Mucosa of rectum (tissue), 2 donors: ENCODE data around the gene PPP1R3F.

ENCODE experiments used
- H3K27ac ChIP-seq, 2 donors: one replicate each; pipeline ENCODE4 v1.7.0; 2013; ENCODE audit warnings: inconsistent platforms in 2 of 2, low read depth in 2 of 2, low read length in 2 of 2
- H3K27me3 ChIP-seq, 2 donors: one replicate each; pipeline ENCODE4 v1.7.0; 2013; ENCODE audit warnings: low read length in 2 of 2; ENCODE audit not compliant: control insufficient read depth in 2 of 2, insufficient read depth in 2 of 2
- H3K36me3 ChIP-seq, 2 donors: one replicate each; pipeline ENCODE4 v1.7.0; 2013; ENCODE audit warnings: low read length in 2 of 2; ENCODE audit not compliant: control insufficient read depth in 2 of 2, insufficient read depth in 2 of 2
- H3K4me1 ChIP-seq, 2 donors: one replicate each; pipeline ENCODE4 v1.7.0; 2013; ENCODE audit warnings: low read length in 2 of 2, mild to moderate bottlenecking in 1 of 2; ENCODE audit not compliant: control insufficient read depth in 2 of 2, insufficient read depth in 2 of 2
- H3K4me3 ChIP-seq, 2 donors: one replicate each; pipeline ENCODE4 v1.7.0; 2013; ENCODE audit warnings: low read length in 2 of 2
- H3K9ac ChIP-seq, 2 donors: one replicate each; pipeline ENCODE4 v1.7.0; 2013; ENCODE audit warnings: low read length in 2 of 2, low read depth in 1 of 2, mild to moderate bottlenecking in 1 of 2
- H3K9me3 ChIP-seq, 2 donors: one replicate each; pipeline ENCODE4 v1.7.0; 2013; ENCODE audit warnings: low read length in 2 of 2; ENCODE audit not compliant: control insufficient read depth in 2 of 2
- donor health status: healthy.
- donor health status: Normal muscosa, but diverticular disease.

The PPP1R3F gene

GRCh38 chrX:49257846-49258748, 11.5 kb upstream of the PPP1R3F start:
- Histone ChIP-seq H3K27me3 (peaks cover 0 to 2% of the 10 kb centered on the region in 2 donors), H3K4me3 (no peak overlapping the region), H3K9ac (no peak overlapping the region)

GRCh38 chrX:49258749-49259124, 10.9 kb upstream of the PPP1R3F start:
- H3K4me1 ChIP-seq: no peaks in the 10 kb centered on the region
- H3K4me3 ChIP-seq: no peak overlapping the region
- H3K9me3 ChIP-seq: no peaks in the 10 kb centered on the region
- no peaks in the 10 kb centered on the region for H3K36me3 ChIP-seq
- H3K27me3 ChIP-seq: peaks cover 0 to 2% of the 10 kb centered on the region in 2 donors
- H3K9ac ChIP-seq: no peak overlapping the region
- no peak overlapping the region for H3K27ac ChIP-seq

More at GRCh38 chrX:49257846-49258748, 11.5 kb upstream of the PPP1R3F start:
- Histone ChIP-seq H3K9me3 (no peaks in the 10 kb centered on the region), H3K27ac (no peak overlapping the region), H3K36me3 (no peaks in the 10 kb centered on the region), H3K4me1 (no peaks in the 10 kb centered on the region)

- no peaks in the 10 kb centered on the region for H3K36me3 ChIP-seq
- no peak overlapping the region for H3K9ac ChIP-seq
- H3K4me3 ChIP-seq: no peak overlapping the region
- no peaks in the 10 kb centered on the region for H3K4me1 ChIP-seq
- H3K27ac ChIP-seq: no peak overlapping the region
- H3K9me3 ChIP-seq: no peaks in the 10 kb centered on the region
- peaks cover 0 to 2% of the 10 kb centered on the region in 2 donors for H3K27me3 ChIP-seq
Measured at GRCh38 chrX:49260221-49260985, 9.2 kb upstream of the PPP1R3F start.

- Histone ChIP-seq H3K27ac (no peak overlapping the region), H3K9ac (no peak overlapping the region), H3K4me1 (no peaks in the 10 kb centered on the region), H3K9me3 (no peaks in the 10 kb centered on the region), H3K36me3 (no peaks in the 10 kb centered on the region), H3K27me3 (peaks cover 0 to 2% of the 10 kb centered on the region in 2 donors), H3K4me3 (no peak overlapping the region)
Measured at GRCh38 chrX:49262603-49263002, 7.0 kb upstream of the PPP1R3F start.

- H3K27ac ChIP-seq: no peak overlapping the region
- H3K4me1 ChIP-seq: no peaks in the 10 kb centered on the region
- H3K9ac ChIP-seq: no peak overlapping the region
- H3K4me3 ChIP-seq: no peak overlapping the region
- H3K36me3 ChIP-seq: no peaks in the 10 kb centered on the region
- no peaks in the 10 kb centered on the region for H3K9me3 ChIP-seq
- no peaks in the 10 kb centered on the region for H3K27me3 ChIP-seq
Measured at GRCh38 chrX:49263631-49264030, 6.0 kb upstream of the PPP1R3F start.

- H3K27me3 ChIP-seq: no peaks in the 10 kb centered on the region
- no peak within 1 kb of the TSS for H3K27ac ChIP-seq
Measured at GRCh38 chrX:49264460-49264859, 5.1 kb upstream of the PPP1R3F start, which contains the start of gene FOXP3. Gene FOXP3 (minus strand): TSS chrX:49264710. CDS start chrX:49258505, 6,205 bp downstream.

GRCh38 chrX:49266523-49267445, 2.8 kb upstream of the PPP1R3F start:
- Histone ChIP-seq H3K27me3 (no peaks in the 10 kb centered on the region), H3K4me3 (no peak overlapping the region), H3K9ac (no peak overlapping the region), H3K9me3 (no peaks in the 10 kb centered on the region), H3K36me3 (no peaks in the 10 kb centered on the region), H3K27ac (no peak overlapping the region), H3K4me1 (peaks cover 13 to 14% of the 10 kb centered on the region in 2 donors)

More at GRCh38 chrX:49264460-49264859, 5.1 kb upstream of the PPP1R3F start, which contains the start of gene FOXP3:
- Histone ChIP-seq H3K4me1 (no peaks in the 10 kb centered on the region), H3K9ac (no peak within 1 kb of the TSS), H3K4me3 (no peak within 1 kb of the TSS), H3K36me3 (no peaks in the 10 kb centered on the region), H3K9me3 (no peaks in the 10 kb centered on the region)

DNA sequence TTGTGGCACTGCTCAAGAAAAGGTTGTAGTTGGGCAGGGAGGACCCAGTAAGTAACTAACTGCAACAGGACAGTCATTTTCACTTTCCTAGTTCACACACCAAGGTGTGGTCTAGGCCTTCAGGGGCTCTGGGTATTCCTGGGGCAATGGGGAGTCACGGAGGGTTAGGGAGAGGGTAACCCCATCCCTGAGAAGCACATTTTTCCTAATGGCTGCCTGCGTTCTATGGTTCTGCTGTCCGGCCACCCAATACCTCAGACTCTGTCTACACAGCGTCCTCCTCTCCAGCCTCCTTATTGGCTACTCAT, 937 bp upstream of the PPP1R3F start:
- peak overlapping the region; percentile 69 to 94 for H3K27ac ChIP-seq
- no peaks in the 10 kb centered on the region for H3K36me3 ChIP-seq

DNA sequence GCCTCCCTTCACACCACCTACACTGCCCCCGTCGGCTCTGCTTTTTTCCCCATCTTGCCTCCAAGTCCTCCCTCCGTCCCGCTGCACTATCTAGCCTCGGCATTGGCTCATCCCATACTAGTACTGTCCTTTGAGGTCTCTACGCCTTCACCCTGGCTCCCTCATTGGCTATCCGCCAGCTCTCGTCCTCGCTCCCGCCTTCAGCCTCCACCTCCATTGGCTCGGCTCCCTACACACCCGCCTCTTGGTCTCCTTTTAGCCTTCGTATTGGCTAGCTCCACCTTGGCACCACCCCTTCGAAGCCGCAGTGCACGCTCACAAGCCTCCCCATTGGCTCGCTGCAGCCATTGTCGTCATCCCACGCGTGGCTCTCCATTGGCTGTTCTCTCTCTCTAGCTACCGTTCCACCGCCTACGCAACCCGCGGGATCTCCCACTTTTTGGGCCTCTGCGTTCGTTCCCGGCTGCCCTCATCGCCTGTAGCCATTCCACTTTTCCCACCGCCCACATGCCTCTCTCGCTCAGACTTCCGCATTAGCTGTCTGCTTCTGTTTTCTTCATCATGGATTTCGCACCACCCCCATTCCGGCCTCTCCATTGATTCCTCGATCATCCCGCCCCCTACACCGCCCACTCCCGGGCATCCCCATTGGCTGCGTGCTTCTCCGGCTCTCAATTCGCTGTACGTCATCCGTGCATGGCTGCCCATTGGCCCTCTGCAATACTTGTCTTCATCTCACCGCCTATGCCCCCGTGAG, 405 bp upstream of the PPP1R3F start:
- no peaks in the 10 kb centered on the region for H3K27me3 ChIP-seq
- H3K9ac ChIP-seq: peak overlapping the region; percentile 78 to 79
- H3K4me1 ChIP-seq: peaks cover 18% of the 10 kb centered on the region in 2 donors
- H3K9me3 ChIP-seq: no peaks in the 10 kb centered on the region
- H3K4me3 ChIP-seq: peak overlapping the region; percentile 79 to 86
- H3K27ac ChIP-seq: peak overlapping the region; percentile 94
- no peaks in the 10 kb centered on the region for H3K36me3 ChIP-seq

More for the DNA sequence above, 937 bp upstream of the PPP1R3F start:
- peak overlapping the region; percentile 79 to 86 for H3K4me3 ChIP-seq
- H3K4me1 ChIP-seq: peaks cover 18% of the 10 kb centered on the region in 2 donors
- no peaks in the 10 kb centered on the region for H3K27me3 ChIP-seq
- no peaks in the 10 kb centered on the region for H3K9me3 ChIP-seq
- H3K9ac ChIP-seq: peak overlapping the region; percentile 38 to 52
